GM21717 (cell line): ENCODE data around the gene BET1.
A peak's percentile ranks its signal among the peaks of the same experiment; 100 is the strongest.

ENCODE experiments used
- ATAC-seq: cut with Tn5 transposase; IDR thresholded peaks from one replicate; pipeline ENCODE4 v1.9.1; 2021; ENCODE audit warnings: mild to moderate bottlenecking, moderate library complexity; ENCODE audit not compliant: unreplicated experiment

BET1 gene

GRCh38 chr7:94015538-94015937 lies 11.4 kb upstream of the BET1 start:
- no peak for ATAC-seq

- no peak for ATAC-seq
Observed at GRCh38 chr7:94012746-94013145, 8.6 kb upstream of the BET1 start.

- ATAC-seq: no peak
Observed at GRCh38 chr7:94011714-94012353, 7.7 kb upstream of the BET1 start.

- no peak for ATAC-seq
Observed at GRCh38 chr7:94008537-94008936, 4.4 kb upstream of the BET1 start.

GRCh38 chr7:94005753-94006152 lies 1.6 kb upstream of the BET1 start:
- ATAC-seq: no peak

GRCh38 chr7:94003446-94004023 lies 620 bp downstream of the BET1 start:
- peak; percentile 27 for ATAC-seq

DNA sequence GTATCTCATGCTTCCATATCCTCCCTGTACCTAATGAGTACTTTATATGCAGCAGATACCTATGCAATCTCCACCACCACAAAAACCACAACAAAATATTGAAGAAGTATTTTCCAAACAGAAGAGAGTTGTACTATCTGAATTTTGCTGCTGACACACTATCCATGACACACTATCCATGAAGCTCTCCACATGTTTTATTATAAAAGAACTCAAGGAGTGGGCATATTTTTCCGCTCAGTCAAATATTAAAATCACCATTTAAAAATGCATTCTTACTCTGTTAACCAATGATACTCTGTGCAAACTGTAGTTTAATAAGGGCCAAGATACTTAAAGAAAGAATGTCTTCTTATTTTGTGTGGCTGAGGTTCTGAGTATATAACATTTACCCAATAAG lies 2.8 kb downstream of the BET1 start:
- no peak for ATAC-seq

GRCh38 chr7:93997868-93998267 lies 6.3 kb downstream of the BET1 start:
- ATAC-seq: no peak

DNA sequence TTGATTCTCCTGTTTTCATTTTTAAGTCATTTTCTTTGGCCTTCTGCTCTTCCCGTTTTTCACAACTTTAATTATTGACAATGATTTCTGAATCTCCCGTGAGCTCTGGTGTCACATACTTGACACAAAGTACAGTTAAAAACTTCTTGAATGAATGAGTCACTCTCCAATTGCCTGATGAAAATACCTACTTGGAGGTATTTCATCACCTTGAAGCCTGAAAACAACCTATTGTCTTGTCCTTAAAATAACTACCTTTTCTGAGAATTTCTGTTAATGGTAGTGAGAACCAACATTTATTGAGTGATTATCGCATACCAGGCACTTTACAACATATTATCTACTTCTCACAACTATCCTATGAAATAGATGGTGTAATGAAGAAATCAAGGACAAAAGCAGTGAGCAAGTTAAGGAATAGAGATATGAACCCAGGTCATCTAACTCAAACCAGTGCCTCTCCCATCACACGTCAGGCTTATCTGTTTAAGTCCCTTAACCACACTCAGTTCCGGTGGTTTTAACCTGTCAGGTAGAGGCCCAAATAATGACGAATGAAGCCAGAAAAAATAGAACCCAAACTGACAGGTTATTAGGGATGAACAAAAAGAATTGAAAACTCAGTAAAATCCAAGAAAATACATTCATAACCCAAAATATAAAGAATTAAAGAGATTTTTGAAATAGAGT lies 11.6 kb downstream of the BET1 start:
- no peak for ATAC-seq

DNA sequence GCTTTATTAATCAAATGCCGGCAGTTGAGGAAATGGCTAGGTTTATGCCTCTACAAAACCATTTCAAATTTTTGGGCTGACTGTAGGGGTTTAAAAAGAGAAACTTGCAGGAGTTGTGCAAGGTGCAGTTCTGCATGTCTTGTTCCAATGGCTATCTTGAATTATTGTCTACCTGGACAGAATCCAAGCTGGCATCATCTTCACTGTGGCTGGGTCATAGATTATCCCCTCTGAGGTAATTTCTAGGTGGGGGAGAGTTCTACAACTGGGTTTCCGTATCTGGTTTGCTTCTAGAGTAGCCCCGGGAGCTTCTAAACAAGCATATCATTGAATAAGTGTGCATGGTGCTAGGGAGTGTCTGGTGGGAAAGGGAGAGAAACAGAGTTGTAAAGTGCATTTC lies 16.9 kb downstream of the BET1 start:
- no peak for ATAC-seq

GRCh38 chr7:93985101-93985500 lies 19.1 kb downstream of the BET1 start:
- no peak for ATAC-seq

- ATAC-seq: no peak
Observed at GRCh38 chr7:93984024-93984423, 20.1 kb downstream of the BET1 start.

DNA sequence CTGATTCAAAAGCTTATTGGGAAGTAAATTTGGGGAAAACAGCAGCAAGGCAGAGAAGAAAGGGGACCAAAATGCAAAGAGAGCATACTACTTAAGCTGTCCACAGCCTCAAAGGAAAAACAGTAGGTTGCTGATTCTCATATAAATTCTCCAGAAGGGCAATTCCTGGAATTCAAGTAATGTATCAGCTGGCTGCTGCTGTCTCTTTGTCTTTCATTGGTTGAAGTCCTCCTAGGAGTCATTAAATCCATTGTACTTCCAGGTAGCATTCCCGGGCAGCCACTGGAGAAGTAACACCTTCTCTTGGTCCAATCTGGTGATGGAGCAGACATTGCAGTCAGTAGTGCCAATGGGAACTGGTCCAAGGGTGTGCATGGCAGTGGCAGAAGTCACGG lies 22.7 kb downstream of the BET1 start:
- no peak for ATAC-seq

DNA sequence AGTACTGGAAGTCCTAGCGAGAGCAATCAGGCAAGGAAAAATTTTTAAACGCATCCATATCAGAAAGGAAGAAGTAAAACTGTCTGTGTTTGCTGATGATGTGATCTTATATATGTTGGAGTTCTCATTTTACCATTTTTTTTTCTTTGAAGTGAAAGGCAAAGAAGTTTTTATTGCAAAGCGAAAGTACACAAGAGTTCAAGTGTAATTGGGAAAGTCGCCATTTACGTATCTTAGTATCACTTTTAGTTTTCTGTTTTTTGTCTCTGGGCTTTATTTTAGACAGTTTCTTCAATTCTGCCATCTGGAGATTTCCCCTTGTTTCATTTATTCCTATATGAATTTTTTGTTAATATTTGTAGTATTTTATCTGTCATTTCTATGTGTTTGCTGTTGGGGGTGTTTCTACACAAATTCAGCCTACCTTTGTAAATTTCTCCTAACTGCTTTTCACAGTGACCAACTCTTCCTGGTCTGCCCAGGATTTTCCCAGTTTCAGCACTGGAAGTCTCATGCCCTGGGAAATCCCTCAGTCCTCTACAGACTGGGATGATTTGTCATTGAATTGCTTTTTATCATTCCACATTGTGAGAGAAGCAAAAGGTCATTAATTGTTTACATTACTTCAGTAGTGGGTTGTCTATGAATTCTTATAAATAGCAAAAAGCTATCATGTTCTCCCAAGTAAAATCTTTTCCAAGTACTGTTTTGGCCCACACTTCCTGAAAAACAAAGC lies 23.2 kb downstream of the BET1 start:
- no peak for ATAC-seq

DNA sequence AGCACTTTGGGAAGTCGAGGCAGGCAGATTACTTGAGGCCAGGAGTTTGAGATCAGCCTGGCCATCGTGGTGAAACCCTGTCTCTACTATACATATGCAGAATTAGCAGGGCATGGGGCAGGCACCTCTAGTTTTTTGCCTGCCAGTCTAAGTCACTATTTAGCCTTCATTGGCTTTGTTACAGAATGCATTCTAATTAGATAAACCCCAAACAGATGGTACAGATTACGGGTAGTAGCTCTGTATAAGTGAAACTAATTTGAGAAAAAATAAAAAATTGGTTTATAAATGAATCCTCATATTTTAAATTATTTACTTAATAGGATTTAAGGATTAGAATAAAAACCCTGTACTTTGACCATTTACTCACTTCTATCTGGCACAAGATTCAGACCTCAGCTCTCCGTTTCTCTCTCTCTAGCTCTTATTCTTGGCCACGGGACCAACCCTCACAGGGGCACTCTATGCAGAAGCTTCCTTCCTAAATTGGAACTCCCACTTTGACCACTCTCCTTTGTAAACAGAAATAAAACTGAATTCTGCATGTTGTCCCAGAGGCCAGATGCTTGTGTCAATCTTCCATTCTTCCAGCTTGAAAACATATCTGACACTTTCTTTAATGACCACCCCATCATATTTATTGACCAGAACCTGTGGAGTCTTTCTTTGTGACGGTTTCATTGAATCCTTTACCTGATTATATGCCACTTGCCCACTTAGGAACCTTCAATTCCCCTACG lies 26.8 kb downstream of the BET1 start:
- ATAC-seq: no peak

DNA sequence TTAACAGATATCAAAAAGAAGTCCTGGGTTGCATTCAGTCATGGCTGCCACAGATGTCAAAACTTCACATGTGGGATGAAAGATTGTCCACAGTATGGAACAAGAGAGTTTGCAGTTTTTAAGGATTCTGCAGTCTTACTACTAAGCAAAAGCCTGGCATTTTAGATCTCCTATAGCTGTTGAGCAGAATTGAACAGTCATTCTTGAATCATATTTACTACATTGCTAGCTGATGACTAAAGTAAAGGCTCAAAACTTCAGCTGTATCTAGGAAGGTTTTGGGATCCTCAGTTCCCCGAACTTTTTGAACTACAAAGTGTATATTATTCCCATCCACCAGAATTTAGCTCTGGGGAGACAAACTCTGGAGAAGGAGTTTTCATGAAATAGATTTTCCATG lies 31.0 kb downstream of the BET1 start:
- no peak for ATAC-seq

DNA sequence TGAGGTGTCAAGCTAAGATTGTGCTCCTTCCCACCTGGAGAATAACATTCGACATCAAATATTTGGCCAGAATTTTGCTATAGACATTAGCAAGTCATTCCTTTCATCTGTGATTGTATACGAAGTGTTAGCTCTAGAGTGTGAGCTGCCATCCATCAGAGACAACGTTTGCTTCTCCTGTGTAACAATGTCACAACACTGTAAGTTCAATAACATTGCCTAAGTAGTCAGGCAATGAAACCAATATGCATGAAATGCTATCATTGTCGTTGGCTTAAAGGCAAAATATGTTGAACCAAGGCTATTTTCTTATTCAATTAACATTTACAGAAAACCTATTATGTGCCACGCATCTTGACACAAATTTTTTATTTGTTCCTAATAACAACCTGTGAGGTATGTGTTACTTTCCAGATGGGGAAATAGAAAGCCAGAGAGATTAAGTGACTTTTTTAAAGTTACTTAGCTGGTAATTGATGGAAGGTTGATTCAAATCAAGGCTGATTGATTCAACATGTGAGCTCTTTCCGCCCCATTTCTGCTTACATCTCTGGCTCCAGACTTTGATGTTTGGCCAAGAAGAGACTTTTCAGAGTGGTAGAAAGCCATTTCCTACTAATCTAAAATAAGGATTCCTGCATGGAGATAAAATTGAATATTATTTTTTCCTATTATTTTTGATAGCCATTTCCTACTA lies 32.0 kb downstream of the BET1 start:
- ATAC-seq: no peak

DNA sequence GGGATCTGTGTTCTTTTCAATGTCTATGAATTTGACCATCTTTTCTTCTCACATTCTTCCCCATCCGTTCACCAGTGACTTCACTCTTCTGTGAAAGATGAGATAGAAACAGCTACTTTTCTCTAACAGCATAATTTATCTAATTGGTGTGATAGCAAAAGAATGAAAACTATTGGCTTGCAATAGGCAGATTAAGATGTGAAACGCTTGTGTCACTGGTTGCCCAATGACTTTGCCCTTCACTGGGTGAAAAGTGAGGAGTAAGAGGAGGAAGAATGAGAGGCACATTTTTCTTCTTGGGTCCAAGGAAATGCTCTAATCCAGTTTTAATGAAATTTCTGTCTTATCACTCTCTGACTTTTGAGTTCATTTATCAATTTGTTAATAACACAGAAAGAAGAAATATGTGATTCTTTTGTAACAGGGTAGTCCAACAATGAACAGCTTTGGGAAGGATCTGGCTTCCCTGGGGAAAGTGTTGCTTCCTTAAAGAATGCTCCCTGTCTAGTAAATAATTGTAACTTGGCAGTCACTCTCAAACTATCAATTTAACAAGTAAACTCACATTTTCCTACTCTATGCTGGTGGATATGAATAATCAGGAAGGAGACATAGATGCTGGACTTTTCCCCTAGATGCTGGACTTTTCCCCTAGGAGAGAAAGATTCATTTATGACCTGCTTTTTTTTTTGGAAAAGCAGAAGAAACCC lies 35.1 kb downstream of the BET1 start:
- ATAC-seq: no peak

- no peak for ATAC-seq
Observed at GRCh38 chr7:93964813-93965212, 39.3 kb downstream of the BET1 start.

GRCh38 chr7:93964262-93964661 lies 39.9 kb downstream of the BET1 start:
- ATAC-seq: no peak
